Measurements from ENCODE around the gene RNF144A. TPM values are rescaled to one million over a fixed set of nuclear protein-coding genes. Genes with fewer than 3 reads are reported as not detected.

The RNF144A gene
- total RNA-seq, 1 experiment from 2014 or later = 9.5 TPM

GRCh38 chr2:6915399-6915798 lies 1.8 kb upstream of the RNF144A start:
- Histone ChIP-seq H3K79me2 (ENCODE audit: low read length) (peaks cover 15% of the 10 kb centered on the region; the same call in 1 of the 2 replicates), H2AFZ (ENCODE audit: low read length) (no peak overlapping the region), H3K27me3 (ENCODE audit: low read length) (no peaks in the 10 kb centered on the region), H3K27ac (ENCODE audit: low read length) (peak overlapping the region; percentile 93), H3K9me2 (replicated peaks; ENCODE audit: low read length) (no peaks in the 10 kb centered on the region), H3K4me1 (ENCODE audit: insufficient read depth, low read length) (peaks cover 38% of the 10 kb centered on the region), H3F3A (ENCODE audit: low read length, unreplicated experiment) (no peaks in the 10 kb centered on the region), H3K4me3 (ENCODE audit: low read length) (no peak overlapping the region), H3K4me2 (ENCODE audit: low read length) (no peak overlapping the region), H3K9ac (ENCODE audit: low read length) (peak overlapping the region; percentile 9; the same call in 1 of the 2 replicates), H3K9me3 (ENCODE audit: low read length) (no peaks in the 10 kb centered on the region), H3K36me3 (ENCODE audit: low read depth, low read length) (no peaks in the 10 kb centered on the region), H4K20me1 (ENCODE audit: low read length) (peaks cover 11% of the 10 kb centered on the region; the same call in 1 of the 2 replicates)
- ChIA-PET POLR2A (ENCODE audit: unreplicated experiment) (interaction anchor here (0.6 to 0.7 kb wide), 4 partner anchors 9 to 167 kb away, joined by 3 to 5 read pairs (median 4); no protein-coding TSS in a partner anchor), CTCF (interaction anchor here (0.6 to 1.0 kb wide), 2 partner anchors 119 to 609 kb away, joined by 3 read pairs; no protein-coding TSS in a partner anchor)
- BruUV-seq (replicated peaks) = no TSS peak
- intact Hi-C loops (cut with micrococcal nuclease) = loop anchor here (2.0 to 5.0 kb wide), 4 partner anchors 61 to 167 kb away; no protein-coding TSS in a partner anchor
- TF ChIP-seq EZH2phosphoT487 (IDR thresholded peaks at IDR 0.05; ENCODE audit: borderline replicate concordance, low read length) (no peak), EZH2 (IDR thresholded peaks at IDR 0.05; ENCODE audit: low read length, unreplicated experiment) (no peak)
- TF ChIP-seq, protein P1, sequence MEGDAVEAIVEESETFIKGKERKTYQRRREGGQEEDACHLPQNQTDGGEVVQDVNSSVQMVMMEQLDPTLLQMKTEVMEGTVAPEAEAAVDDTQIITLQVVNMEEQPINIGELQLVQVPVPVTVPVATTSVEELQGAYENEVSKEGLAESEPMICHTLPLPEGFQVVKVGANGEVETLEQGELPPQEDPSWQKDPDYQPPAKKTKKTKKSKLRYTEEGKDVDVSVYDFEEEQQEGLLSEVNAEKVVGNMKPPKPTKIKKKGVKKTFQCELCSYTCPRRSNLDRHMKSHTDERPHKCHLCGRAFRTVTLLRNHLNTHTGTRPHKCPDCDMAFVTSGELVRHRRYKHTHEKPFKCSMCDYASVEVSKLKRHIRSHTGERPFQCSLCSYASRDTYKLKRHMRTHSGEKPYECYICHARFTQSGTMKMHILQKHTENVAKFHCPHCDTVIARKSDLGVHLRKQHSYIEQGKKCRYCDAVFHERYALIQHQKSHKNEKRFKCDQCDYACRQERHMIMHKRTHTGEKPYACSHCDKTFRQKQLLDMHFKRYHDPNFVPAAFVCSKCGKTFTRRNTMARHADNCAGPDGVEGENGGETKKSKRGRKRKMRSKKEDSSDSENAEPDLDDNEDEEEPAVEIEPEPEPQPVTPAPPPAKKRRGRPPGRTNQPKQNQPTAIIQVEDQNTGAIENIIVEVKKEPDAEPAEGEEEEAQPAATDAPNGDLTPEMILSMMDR (conservative IDR thresholded peaks at IDR 0.05; ENCODE audit: low read depth, low read length) = no peak
- ATAC-seq (no peak), DNase-seq (no peak)

DNA sequence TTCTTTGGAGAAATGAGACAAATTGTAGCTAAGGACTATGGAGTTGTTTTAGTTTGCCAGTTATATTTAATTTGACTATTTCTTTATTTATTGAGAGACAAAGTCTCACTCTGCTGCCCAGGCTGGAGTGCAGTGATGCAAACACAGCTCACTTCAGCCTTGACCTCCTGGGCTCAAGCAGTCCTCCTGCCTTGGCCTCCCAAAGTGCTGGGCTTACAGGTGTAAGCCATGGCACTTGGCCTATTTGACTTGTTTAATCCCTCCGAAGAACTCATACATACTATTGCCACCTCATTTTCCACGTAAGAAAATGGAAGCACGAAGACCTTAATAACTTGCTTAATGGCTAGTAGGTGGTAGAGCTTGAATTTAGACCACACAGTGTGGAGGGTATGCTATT lies 988 bp upstream of the RNF144A start:
- H3K27ac ChIP-seq (ENCODE audit: low read length) = no peak overlapping the region
- no peaks in the 10 kb centered on the region for H3F3A ChIP-seq (ENCODE audit: low read length, unreplicated experiment)
- no peaks in the 10 kb centered on the region for H3K9me3 ChIP-seq (ENCODE audit: low read length)
- no TSS peak for BruUV-seq (replicated peaks)
- H4K20me1 ChIP-seq (ENCODE audit: low read length) = peaks cover 11% of the 10 kb centered on the region; the same call in 1 of the 2 replicates
- no peaks in the 10 kb centered on the region for H3K27me3 ChIP-seq (ENCODE audit: low read length)
- H3K36me3 ChIP-seq (ENCODE audit: low read depth, low read length) = no peaks in the 10 kb centered on the region
- CTCF ChIA-PET = interaction anchor here (0.6 to 1.3 kb wide), 4 partner anchors 13 to 116 kb away, joined by 3 to 4 read pairs (median 3); no protein-coding TSS in a partner anchor
- no peak overlapping the region for H3K4me2 ChIP-seq (ENCODE audit: low read length)
- no peak overlapping the region for H3K9ac ChIP-seq (ENCODE audit: low read length)
- peaks cover 15% of the 10 kb centered on the region; the same call in 1 of the 2 replicates for H3K79me2 ChIP-seq (ENCODE audit: low read length)
- H3K9me2 ChIP-seq (replicated peaks; ENCODE audit: low read length) = no peaks in the 10 kb centered on the region
- intact Hi-C loops (cut with micrococcal nuclease) = loop anchor here (5.0 kb wide), 2 partner anchors 116 to 166 kb away; no protein-coding TSS in a partner anchor
- no peak for DNase-seq
- POLR2A ChIA-PET (ENCODE audit: unreplicated experiment) = interaction anchor here (0.6 kb wide), 2 partner anchors 166 to 1262 kb away, joined by 5 to 9 read pairs; no protein-coding TSS in a partner anchor
- H2AFZ ChIP-seq (ENCODE audit: low read length) = no peak overlapping the region
- H3K4me3 ChIP-seq (ENCODE audit: low read length) = no peak overlapping the region
- no peak for ATAC-seq
- peaks cover 46% of the 10 kb centered on the region for H3K4me1 ChIP-seq (ENCODE audit: insufficient read depth, low read length)
- TF ChIP-seq EZH2phosphoT487 (IDR thresholded peaks at IDR 0.05; ENCODE audit: borderline replicate concordance, low read length) = no peak
- TF ChIP-seq, protein P1 (conservative IDR thresholded peaks at IDR 0.05; ENCODE audit: low read depth, low read length) = no peak
- TF ChIP-seq EZH2 (IDR thresholded peaks at IDR 0.05; ENCODE audit: low read length, unreplicated experiment) = no peak

DNA sequence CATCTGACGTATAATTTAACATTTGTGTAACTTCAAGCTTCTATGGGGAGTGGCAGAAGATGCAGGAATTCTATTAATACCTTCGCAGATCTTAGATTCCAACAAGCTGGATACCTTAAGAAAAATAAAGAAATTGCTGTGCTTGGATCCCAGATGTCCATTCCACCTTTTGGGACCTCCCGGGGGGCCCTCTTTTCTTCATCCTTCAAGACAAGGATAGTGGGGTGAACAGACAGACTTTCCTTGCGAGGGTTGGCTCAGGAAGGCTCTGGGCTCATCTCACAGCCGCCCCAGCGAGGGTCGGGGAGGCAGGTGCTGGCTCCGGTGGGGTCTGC lies 509 bp upstream of the RNF144A start:
- ChIA-PET CTCF (interaction anchor here (0.8 to 1.3 kb wide), 3 partner anchors 91 to 115 kb away, joined by 3 to 4 read pairs (median 3); no protein-coding TSS in a partner anchor), POLR2A (ENCODE audit: unreplicated experiment) (interaction anchor here (0.6 kb wide), 1 partner anchor 1261 kb away, joined by 9 read pairs; no protein-coding TSS in a partner anchor)
- peak overlapping the region; percentile 27 for H3K4me2 ChIP-seq (ENCODE audit: low read length)
- peak overlapping the region; percentile 49 for H2AFZ ChIP-seq (ENCODE audit: low read length)
- peaks cover 15% of the 10 kb centered on the region; the same call in 1 of the 2 replicates for H3K79me2 ChIP-seq (ENCODE audit: low read length)
- DNase-seq (no peak), ATAC-seq (no peak)
- TF ChIP-seq EZH2phosphoT487 (IDR thresholded peaks at IDR 0.05; ENCODE audit: borderline replicate concordance, low read length) (no peak), EZH2 (IDR thresholded peaks at IDR 0.05; ENCODE audit: low read length, unreplicated experiment) (no peak)
- TF ChIP-seq, protein P1 (conservative IDR thresholded peaks at IDR 0.05; ENCODE audit: low read depth, low read length) = no peak
- no peaks in the 10 kb centered on the region for H3K9me3 ChIP-seq (ENCODE audit: low read length)
- H3F3A ChIP-seq (ENCODE audit: low read length, unreplicated experiment) = no peaks in the 10 kb centered on the region
- no peaks in the 10 kb centered on the region for H3K27me3 ChIP-seq (ENCODE audit: low read length)
- H3K36me3 ChIP-seq (ENCODE audit: low read depth, low read length) = no peaks in the 10 kb centered on the region
- H3K4me3 ChIP-seq (ENCODE audit: low read length) = no peak overlapping the region
- H3K9ac ChIP-seq (ENCODE audit: low read length) = peak overlapping the region; percentile 95
- no peak overlapping the region for H3K27ac ChIP-seq (ENCODE audit: low read length)
- H3K9me2 ChIP-seq (replicated peaks; ENCODE audit: low read length) = no peaks in the 10 kb centered on the region
- peaks cover 47% of the 10 kb centered on the region for H3K4me1 ChIP-seq (ENCODE audit: insufficient read depth, low read length)
- BruUV-seq (replicated peaks) = no TSS peak
- H4K20me1 ChIP-seq (ENCODE audit: low read length) = peaks cover 11% of the 10 kb centered on the region; the same call in 1 of the 2 replicates
- intact Hi-C loops (cut with micrococcal nuclease) = loop anchor here (5.0 kb wide), 2 partner anchors 116 to 166 kb away; no protein-coding TSS in a partner anchor
